Endothelial cell of umbilical vein (primary cell): ENCODE data around the gene ATP2A2.

Experiments used
- JUN ChIP-seq: IDR thresholded peaks from 2 replicates; pipeline ENCODE4 v1.6.1; 2011; ENCODE audit warnings: borderline replicate concordance, low read depth; ENCODE audit not compliant: insufficient read length, insufficient read depth
- TF ChIP-seq, protein P1 (sequence below), 2 donors: IDR thresholded peaks; 1 replicate in 1 of 2; 2 replicates in 1 of 2; pipeline ENCODE4 v1.5.1; 2011; ENCODE audit warnings: low read length in 2 of 2, mild to moderate bottlenecking in 2 of 2, moderate library complexity in 2 of 2, control low read depth in 1 of 2, inconsistent platforms in 1 of 2, low read depth in 1 of 2; ENCODE audit not compliant: insufficient read depth in 1 of 2; ENCODE audit errors: extremely low read depth in 1 of 2

DNA sequence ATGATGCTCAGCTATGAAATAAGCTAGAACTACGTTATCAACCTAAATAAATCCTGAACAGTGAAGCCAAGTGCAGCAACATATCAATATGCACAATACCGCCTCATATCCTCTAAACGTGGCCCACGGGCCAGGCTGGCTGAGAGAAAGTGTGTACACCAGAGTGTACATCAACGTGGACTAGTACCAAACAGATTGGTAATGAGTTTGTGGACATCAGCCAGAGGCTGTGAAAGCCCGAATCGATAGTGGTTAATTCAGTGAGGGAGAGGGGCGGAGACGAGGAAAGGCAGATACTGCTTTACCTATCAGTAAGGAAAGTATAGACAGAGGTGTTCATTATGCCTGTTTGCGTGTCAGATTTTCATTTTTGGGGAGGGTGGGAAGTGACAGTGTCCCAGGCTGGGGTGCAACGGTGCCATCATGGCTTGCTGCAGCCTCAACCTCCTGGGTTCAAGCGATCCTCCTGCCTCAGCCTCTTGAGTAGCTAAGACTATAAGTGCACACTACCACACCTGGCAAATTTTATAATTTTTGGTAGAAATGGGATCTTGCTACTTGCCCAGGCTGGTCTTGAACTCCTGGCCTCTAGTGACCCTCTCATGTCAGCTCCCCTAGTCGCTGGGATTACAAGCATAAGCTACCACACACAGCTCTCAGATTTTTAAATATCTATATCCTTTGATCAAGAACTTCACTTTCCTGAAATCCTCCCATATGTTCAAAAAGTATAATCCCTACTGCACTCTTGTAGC, 72.3 kb downstream of the ATP2A2 start:
- TF ChIP-seq, protein P1, sequence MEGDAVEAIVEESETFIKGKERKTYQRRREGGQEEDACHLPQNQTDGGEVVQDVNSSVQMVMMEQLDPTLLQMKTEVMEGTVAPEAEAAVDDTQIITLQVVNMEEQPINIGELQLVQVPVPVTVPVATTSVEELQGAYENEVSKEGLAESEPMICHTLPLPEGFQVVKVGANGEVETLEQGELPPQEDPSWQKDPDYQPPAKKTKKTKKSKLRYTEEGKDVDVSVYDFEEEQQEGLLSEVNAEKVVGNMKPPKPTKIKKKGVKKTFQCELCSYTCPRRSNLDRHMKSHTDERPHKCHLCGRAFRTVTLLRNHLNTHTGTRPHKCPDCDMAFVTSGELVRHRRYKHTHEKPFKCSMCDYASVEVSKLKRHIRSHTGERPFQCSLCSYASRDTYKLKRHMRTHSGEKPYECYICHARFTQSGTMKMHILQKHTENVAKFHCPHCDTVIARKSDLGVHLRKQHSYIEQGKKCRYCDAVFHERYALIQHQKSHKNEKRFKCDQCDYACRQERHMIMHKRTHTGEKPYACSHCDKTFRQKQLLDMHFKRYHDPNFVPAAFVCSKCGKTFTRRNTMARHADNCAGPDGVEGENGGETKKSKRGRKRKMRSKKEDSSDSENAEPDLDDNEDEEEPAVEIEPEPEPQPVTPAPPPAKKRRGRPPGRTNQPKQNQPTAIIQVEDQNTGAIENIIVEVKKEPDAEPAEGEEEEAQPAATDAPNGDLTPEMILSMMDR (IDR thresholded peaks at IDR 0.05; ENCODE audit: extremely low read depth in 1 of 2, insufficient read depth in 1 of 2, low read depth in 1 of 2, low read length in 2 of 2) = no peak
- no peak for TF ChIP-seq JUN
